Measurements from ENCODE around the gene LRRC66. TPM values are rescaled to one million over a fixed set of nuclear protein-coding genes. Genes with fewer than 3 reads are reported as not detected.

The LRRC66 gene
- total RNA-seq, 2 donors from 2014 or later: 10.2 to 16.1 TPM

- no peak for DNase-seq
- ATAC-seq: peak; percentile 66
- intact Hi-C loops (cut with DNase I, micrococcal nuclease): no loop called here
These were observed 3.2 kb downstream of the LRRC66 start for GRCh38 chr4:52016981-52017380.

- intact Hi-C loops (cut with DNase I, micrococcal nuclease): no loop called here
- ATAC-seq: no peak
- DNase-seq: no peak
These were observed 4.8 kb downstream of the LRRC66 start for GRCh38 chr4:52015366-52015765.

- no peak for ATAC-seq
These were observed 5.3 kb downstream of the LRRC66 start for GRCh38 chr4:52014903-52015302.

GRCh38 chr4:52012651-52013050, 7.5 kb downstream of the LRRC66 start:
- ATAC-seq: peak; percentile 48
- intact Hi-C loops (cut with DNase I, micrococcal nuclease): no loop called here
- no peak for DNase-seq

More at GRCh38 chr4:52014903-52015302, 5.3 kb downstream of the LRRC66 start:
- DNase-seq: no peak
- intact Hi-C loops (cut with DNase I, micrococcal nuclease): no loop called here

GRCh38 chr4:52010986-52011385, 9.2 kb downstream of the LRRC66 start:
- no peak for DNase-seq
- peak; percentile 87 for ATAC-seq
- intact Hi-C loops (cut with DNase I, micrococcal nuclease): no loop called here

- no peak for DNase-seq
- ATAC-seq: no peak
- intact Hi-C loops (cut with DNase I, micrococcal nuclease): no loop called here
These were observed 13.3 kb downstream of the LRRC66 start for GRCh38 chr4:52006887-52007286.

- no peak for DNase-seq
- no peak for ATAC-seq
- intact Hi-C loops (cut with DNase I, micrococcal nuclease): no loop called here
These were observed 14.4 kb downstream of the LRRC66 start for GRCh38 chr4:52005604-52006273.

- intact Hi-C loops (cut with DNase I, micrococcal nuclease): no loop called here
- DNase-seq (no peak), ATAC-seq (no peak)
These were observed 15.7 kb downstream of the LRRC66 start for GRCh38 chr4:52004414-52004813.

GRCh38 chr4:52001616-52002015, 18.5 kb downstream of the LRRC66 start:
- ATAC-seq: no peak
- intact Hi-C loops (cut with DNase I, micrococcal nuclease): no loop called here
- no peak for DNase-seq

GRCh38 chr4:51999250-51999649, 20.9 kb downstream of the LRRC66 start:
- intact Hi-C loops (cut with DNase I, micrococcal nuclease): no loop called here
- ATAC-seq (no peak), DNase-seq (no peak)

GRCh38 chr4:51998837-51999236, 21.3 kb downstream of the LRRC66 start:
- intact Hi-C loops (cut with DNase I, micrococcal nuclease): no loop called here
- no peak for DNase-seq
- no peak for ATAC-seq

- no peak for ATAC-seq
- intact Hi-C loops (cut with DNase I, micrococcal nuclease): no loop called here
- DNase-seq: no peak
These were observed 22.5 kb downstream of the LRRC66 start for GRCh38 chr4:51997647-51998046.

GRCh38 chr4:51995647-51996220, 24.4 kb downstream of the LRRC66 start:
- DNase-seq: no peak

GRCh38 chr4:51965862-51966261, 54.3 kb downstream of the LRRC66 start:
- intact Hi-C loops (cut with DNase I, micrococcal nuclease): no loop called here

More at GRCh38 chr4:51995647-51996220, 24.4 kb downstream of the LRRC66 start:
- ATAC-seq: no peak
- intact Hi-C loops (cut with DNase I, micrococcal nuclease): no loop called here

GRCh38 chr4:51963841-51964517, 56.2 kb downstream of the LRRC66 start:
- DNase-seq (no peak), ATAC-seq (peak; percentile 82)
- intact Hi-C loops (cut with DNase I, micrococcal nuclease): no loop called here

More at GRCh38 chr4:51965862-51966261, 54.3 kb downstream of the LRRC66 start:
- no peak for DNase-seq
- ATAC-seq: no peak

GRCh38 chr4:51960486-51960885, 59.7 kb downstream of the LRRC66 start:
- DNase-seq: no peak
- intact Hi-C loops (cut with DNase I, micrococcal nuclease): no loop called here
- peak; percentile 55 for ATAC-seq

GRCh38 chr4:51958199-51958968, 61.8 kb downstream of the LRRC66 start:
- no peak for ATAC-seq
- no peak for DNase-seq
- intact Hi-C loops (cut with DNase I, micrococcal nuclease): no loop called here
